Activated CD8-positive, alpha-beta memory T cell treated with anti-CD3 and anti-CD28 coated beads, Interleukin-2, amount 50 U/mL, for 24 hours (primary cell): ENCODE data around the gene FAM193A.
"Not testable (repeated sequence)": the region's sequence is repeated elsewhere in the genome, so short reads cannot be mapped to it uniquely, and the experiment has no call there.

Experiments
- DNase-seq: peaks from one replicate; pipeline ENCODE4 v3.0.0-alpha.2; 2020; ENCODE audit errors: extremely low read depth

The FAM193A gene, protein sequence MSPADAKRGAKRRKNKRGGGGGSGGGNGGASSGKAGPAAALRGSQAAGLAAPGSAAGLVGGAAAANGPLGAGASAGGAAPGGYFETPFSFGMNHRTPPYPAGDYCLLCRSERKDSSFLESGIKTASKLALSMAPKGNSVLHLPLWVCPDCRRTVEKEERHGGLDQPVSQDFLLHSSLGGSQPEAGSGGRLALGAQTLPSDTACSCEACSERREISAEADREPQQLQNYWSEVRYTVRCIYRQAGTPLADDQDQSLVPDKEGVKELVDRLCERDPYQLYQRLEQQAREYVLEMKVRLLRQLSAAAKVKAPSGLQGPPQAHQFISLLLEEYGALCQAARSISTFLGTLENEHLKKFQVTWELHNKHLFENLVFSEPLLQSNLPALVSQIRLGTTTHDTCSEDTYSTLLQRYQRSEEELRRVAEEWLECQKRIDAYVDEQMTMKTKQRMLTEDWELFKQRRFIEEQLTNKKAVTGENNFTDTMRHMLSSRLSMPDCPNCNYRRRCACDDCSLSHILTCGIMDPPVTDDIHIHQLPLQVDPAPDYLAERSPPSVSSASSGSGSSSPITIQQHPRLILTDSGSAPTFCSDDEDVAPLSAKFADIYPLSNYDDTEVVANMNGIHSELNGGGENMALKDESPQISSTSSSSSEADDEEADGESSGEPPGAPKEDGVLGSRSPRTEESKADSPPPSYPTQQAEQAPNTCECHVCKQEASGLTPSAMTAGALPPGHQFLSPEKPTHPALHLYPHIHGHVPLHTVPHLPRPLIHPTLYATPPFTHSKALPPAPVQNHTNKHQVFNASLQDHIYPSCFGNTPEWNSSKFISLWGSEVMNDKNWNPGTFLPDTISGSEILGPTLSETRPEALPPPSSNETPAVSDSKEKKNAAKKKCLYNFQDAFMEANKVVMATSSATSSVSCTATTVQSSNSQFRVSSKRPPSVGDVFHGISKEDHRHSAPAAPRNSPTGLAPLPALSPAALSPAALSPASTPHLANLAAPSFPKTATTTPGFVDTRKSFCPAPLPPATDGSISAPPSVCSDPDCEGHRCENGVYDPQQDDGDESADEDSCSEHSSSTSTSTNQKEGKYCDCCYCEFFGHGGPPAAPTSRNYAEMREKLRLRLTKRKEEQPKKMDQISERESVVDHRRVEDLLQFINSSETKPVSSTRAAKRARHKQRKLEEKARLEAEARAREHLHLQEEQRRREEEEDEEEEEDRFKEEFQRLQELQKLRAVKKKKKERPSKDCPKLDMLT (N-terminal part only)

DNA sequence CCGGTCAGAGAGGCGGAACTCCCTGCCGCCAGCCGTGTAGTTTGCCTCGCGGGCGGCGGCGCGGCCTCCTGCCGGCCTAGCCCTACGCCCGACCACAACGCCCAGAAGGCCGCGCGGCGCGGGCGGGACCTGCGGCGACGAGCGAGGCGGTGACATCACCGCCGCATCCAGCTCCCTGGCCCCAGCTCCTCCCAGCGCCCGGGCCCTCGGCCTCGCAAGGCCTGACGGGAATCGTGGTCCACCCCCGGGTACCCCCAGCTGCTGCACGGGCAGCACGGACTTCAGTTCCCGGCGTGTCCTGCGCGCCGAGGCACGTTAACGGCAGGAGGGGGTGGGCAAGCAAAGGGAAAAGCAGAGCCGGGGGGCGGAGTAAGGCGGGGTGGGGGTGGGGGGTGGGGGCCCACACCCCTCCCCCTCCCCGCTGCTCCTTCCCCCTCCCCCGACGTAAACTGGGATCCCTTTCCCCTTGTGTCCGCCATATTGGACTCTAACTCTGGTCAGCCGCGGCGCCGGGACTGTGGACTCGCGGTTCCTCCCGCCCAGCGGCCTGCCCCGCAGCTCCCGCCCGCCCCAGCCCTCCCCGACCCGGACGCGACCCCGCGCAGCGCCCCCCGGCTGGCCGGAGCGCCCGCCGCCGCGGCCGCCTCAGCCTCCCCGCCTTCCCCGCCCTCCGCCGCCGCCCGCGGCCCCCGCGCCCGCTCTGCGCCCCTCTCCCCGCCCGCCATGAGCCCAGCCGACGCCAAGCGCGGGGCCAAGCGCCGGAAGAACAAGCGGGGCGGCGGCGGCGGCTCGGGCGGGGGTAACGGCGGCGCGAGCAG, at the start of gene FAM193A:
FAM193A (plus strand) TSS at position 455 of the 818 bp plus-strand sequence; CDS start at position 724, 269 bp downstream.
- DNase-seq = peak; percentile 97

DNA sequence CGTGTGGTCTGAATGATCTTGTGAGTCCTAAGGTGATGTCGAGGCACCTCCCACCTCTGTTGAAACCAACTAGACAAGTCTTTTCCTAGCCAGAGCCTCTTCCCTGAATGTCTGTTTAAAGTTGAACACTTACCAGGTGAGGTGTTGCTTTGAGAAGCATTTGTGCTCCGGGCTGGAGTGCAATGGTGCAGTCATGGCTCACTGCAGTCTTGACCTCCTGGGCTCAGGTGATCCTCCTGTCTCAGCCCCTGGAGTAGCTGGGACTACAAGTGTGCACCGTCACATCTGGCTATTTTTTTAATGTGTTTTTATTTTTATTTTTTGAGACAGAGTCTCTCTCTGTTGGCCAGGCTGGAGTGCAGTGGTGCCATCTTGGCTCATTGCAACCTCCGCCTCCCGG, 49.5 kb upstream of the FAM193A start:
- DNase-seq = no peak

DNA sequence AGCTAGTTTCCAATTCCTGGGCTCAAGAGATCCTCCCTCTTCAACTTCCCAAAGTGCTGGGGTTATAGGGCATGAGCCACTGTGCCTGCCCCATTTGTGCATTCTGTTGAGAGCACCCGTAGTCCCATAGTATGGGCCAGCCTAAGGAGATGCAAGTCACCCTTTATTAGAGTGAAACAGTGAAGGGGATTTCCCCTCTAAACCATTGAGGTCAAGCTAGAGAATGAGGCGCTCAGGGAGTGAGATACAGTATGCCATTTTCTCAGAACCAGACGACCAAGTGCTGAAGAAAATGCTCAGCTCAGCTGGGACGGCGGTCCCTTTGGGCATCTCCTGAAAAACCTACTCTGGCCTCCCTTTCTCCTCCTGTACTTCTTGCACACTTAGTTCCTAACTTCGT, 48.8 kb upstream of the FAM193A start:
- DNase-seq = no peak

DNA sequence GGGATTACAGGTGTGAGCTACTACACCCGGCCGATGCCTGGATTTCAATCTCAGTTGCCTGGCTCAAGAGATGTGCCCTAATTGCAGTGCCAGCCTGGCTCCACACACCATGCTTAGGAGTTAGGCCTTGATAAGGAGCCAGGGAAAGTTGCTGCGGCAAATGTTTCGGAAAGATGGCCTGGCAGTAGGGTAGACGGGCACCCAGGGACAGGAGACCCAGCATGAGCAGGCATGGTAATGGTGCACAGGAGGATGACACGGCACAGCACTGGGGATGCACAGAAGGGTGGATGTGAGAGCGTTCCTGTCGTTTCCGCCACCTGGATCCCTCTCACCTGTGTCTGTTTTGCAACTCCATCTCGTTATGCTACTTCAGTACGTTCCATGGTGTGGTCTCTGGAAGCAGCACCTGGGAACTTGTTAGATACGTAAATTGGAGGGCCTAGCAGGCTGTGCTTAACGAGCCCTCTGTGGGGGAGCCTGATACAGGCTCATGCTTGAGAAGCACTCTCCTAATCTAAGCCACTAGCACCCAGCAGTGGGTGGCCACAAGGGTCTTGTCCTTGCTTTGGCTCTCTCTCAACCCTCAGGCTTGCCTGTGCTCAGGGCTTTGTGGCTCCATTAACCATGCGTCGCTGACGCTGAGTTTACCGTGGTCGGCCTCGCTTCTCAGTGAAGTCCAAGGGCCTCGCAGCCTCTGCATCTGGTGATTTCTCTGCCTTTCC, 47.2 kb upstream of the FAM193A start:
- no peak for DNase-seq

DNA sequence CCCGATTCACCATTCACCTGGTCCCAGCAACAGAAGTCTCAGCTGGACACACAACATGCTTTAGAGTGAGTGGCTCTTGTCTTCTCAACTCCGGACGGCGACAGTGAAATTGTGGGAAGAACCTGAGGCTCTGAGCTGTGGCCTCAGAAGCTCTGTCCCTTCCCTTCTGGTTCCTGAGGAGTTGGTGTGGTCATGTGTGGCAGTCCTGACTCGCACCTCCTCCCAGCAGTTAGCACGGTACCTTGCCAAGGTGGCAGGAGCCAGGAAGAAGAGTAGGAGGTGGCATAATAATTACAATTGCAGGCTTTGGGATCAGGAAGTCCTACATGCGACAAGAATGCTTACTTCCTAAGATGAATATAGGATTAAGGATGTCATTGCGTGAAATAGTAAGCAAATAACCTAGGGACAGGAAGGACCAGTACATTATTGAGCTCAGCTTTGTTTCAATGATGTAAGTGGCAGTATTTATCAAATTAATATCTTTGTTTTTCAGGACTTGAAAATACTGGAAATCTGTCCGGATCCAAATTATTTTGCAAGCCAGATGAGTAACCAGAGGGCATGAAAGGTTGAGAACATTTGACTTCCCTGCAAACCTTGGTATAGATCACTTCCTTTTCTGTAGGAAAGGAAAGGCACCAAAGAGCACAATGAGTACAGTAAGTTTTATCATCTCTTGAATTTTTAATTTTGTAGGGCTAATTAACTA, 46.5 kb upstream of the FAM193A start:
- DNase-seq = no peak

DNA sequence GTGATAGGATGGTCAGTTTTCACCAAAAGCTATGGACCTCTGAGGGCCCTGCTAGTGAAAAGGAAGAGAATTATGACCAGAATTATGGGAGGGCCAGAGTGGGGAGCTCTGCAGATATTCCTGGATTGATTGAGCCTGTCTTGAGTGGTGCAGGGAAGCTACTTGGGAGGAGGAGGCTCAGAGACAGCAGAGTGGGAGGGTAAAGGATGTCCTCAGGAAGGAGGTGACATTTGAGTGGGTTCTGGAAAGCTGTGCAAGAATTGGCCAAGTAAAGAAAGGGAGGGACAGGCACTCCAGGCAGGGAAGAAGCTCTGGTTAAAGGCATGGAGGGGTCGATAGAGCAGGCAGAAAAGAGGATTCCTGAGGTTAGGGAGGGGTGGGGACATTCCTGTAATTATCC, 43.5 kb upstream of the FAM193A start:
- DNase-seq = no peak

DNA sequence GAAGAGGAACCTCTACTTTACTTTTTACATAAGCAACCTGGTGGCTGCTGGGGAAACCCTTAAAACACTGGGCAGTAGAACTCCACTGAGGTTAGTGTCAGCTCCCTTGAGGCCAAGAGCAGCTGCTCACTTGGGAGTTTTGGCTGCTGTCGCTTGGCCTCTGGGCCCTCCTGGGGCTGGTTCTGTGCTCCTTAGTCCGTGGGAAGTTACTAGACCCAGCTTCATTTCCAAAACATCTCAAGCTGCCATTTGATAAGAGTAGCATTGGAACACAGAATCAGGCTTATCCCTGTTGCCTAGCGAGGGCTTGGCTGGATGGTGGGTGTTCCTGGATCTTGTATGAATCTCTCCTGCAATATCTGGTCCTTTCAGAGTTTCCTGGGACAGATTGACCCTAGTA, 41.5 kb upstream of the FAM193A start:
- no peak for DNase-seq

DNA sequence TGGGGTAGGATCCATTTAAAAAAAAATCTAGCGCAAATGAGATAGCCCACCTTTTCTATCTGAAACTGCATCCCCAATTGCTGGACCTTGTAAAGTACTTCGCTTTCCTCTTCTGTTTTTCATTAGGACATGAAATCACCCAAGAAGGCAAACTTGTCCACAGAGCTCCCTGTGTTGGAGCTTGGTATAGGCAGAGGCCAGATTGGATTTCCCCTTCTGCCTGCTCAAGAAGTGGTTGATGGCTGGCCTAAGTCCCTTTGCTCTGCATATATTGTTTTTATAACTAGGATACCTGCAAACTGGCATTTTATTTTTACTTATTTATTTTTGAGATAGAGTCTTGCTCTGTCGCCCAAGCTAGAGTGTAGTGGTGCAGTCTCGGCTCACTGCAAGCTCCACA, 39.1 kb upstream of the FAM193A start:
- no peak for DNase-seq

DNA sequence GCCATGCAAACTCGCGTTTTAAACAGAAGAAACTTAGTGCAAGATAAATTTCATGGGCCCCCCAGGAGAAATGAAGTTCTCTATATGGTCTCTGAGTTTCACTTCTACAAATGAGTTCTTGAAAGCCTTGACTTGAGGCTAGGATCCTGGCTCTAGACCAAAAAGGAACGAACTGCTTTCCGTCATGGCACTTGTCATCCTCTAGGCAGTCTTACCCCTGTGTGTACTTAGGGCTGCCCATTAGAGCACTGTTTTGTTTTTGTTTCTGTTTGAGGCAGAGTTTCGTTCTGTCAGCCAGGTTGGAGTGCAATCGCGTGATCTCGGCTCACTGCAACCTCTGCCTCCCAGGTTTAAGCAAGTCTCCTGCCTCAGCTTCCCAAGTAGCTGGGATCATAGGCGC, 38.5 kb upstream of the FAM193A start:
- no peak for DNase-seq

DNA sequence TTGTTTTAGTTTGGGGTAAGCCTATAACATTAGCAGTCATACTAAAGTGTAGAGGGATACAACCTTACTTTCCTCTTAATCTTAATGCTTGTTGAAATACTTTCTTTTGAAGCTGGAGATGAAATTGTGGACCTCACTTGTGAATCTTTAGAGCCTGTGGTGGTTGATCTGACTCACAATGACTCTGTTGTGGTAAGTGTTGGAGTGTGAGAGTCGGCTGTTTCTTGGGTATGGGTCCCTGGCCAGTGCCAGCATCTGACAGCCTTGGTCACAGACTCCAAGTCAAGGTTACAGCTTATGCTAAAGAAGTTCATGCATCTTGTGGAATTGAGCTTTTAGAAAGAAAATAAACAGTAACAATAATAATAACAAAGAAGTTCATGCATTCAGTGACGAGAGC, 35.9 kb upstream of the FAM193A start:
- no peak for DNase-seq

DNA sequence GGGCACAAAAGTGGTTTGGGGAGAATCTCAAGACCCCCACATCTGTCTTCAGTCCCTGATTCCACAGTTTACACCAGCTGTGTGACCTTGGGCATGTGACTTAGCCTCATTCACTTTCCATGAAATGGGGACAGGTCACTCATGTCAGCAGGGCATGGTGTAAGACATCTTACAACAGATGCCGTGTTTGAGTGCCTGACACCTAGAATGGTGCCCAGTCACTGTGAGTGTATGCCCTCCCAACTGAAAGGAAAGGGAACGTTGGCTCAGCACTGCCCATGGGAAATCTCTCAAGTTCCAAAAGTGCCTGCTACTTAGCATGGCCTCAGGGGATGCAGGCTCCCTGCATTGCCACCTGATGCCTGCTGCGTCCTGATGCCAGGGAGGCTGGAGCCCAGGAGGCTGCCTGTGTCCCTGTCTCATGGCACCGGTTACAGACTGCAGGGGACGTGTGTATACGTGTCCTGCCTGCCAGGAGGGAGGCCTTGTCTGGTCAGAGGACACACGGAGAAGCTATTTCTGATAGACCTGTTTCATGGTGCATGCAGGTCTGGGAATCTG, 35.3 kb upstream of the FAM193A start:
- DNase-seq = no peak

DNA sequence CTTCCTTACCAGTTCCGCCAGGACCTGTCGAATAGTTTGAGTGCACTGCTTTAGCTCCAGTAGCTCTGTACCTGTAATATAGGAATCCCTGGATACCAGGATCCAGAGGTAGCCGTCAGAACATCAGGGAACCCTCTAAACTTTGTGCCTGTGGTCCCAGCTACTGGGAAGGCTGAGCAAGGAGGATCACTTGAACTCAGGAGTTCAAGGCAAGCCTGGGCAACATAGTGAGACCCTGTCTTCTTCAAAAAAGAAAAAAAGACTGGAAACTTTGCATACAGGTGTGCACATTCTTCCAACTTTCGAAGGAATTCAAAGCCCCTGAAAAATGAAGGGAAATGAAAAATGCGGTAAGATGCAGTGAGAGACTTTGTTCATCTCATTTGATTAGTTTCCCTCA, 32.6 kb upstream of the FAM193A start:
- DNase-seq = no peak

DNA sequence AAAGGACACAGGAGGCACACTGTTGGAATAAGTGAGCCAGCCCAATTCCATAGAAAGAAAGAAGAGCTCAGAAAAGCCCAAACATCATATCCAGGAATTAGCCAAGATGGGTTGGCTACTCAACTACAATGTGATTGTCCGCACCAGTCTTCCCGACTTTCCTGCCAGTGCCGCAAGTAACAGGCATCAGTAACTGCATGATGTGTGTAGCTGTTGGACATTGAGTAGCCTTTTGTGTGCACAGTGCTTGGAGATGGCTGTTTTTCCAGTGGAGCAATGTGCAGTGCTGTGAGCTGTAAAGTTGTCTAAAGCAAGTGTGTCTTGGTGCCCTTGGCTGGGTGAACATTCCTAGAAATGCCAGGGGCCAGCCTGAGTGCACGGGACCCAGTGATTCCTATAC, 29.2 kb upstream of the FAM193A start:
- DNase-seq = no peak

DNA sequence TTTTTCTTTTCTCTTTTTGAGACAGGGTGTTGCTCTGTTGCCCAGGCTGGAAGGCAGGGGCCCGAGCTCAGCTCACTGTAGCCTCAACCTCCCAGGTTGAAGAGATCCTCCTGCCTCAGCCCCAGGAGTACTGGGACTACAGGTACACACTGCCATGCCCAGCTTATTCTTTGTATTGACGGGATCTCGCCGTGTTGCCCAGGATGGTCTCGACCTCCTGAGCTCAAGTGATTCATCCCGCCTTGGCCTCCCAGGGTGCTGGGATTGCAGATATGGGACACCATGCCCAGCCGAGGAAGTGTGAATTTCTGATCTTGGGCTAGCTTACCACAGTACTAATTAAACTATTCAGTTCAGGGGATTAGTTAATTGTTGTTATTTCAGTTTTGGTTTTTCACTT, 28.6 kb upstream of the FAM193A start:
- no peak for DNase-seq

DNA sequence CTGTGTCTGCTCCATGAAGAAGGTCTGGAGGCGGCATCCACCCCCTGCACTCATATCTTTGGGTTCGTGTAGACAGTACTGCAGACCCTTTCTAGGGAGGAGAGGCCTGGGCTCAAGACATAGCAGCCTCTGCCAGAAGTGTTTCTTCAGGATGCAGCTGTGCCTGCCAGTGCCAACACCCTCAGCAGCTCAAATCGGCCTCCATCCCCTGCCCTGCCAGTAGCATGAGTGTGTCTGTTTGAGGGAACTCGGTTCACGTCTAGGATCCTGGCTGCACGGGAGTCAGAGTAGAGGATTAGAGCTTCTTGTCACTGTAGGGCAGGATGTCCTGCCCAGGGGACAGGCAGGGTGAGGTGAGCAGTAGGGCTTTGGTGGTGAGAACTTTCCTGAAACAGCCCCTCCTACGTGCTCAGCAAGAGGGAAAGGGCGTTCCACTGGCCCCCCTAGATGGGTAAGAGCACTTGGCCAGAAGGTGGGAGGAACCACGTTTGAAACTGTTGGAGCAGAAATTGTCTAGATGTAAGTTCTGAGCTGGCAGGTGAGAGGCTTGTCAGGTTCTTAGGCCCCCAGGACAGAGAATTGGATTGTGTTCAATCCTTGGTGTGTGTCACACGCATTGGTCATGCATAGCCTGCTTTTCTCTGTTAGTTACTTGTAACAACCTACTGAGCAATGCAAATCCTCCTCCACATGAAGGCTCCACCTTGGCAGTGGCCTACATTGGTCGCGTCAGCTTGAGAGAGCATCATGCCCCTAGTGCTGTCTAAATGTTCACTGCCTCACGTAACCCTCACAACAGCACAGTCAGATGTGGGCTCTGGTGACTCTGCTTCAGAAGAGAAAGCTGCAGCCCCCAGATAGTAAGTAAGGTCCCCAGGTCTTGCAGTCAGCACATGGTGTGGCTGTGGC, 25.8 kb upstream of the FAM193A start:
- DNase-seq = no peak

DNA sequence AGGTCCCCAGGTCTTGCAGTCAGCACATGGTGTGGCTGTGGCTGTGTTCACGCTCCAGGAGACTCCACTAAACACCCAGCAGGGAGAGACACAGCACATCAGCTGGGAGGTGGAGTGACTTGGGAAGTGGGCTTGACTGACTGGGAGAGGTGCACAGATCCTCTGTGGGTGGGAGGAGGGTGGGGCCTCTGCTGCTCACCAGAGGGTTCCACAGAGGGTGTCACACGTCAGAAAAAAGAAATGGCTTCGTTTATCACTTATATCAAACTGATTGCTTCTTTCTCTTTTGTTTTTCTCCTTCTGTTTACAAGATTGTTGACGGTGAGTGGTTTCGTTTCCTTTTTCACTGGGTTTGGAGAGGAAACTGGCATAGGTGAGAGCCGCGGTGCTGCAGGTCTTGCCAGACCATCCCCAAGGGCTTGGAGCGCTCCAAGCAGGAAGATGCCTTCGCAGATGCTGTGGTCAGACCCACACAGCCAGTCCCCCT, 24.8 kb upstream of the FAM193A start:
- DNase-seq = no peak

DNA sequence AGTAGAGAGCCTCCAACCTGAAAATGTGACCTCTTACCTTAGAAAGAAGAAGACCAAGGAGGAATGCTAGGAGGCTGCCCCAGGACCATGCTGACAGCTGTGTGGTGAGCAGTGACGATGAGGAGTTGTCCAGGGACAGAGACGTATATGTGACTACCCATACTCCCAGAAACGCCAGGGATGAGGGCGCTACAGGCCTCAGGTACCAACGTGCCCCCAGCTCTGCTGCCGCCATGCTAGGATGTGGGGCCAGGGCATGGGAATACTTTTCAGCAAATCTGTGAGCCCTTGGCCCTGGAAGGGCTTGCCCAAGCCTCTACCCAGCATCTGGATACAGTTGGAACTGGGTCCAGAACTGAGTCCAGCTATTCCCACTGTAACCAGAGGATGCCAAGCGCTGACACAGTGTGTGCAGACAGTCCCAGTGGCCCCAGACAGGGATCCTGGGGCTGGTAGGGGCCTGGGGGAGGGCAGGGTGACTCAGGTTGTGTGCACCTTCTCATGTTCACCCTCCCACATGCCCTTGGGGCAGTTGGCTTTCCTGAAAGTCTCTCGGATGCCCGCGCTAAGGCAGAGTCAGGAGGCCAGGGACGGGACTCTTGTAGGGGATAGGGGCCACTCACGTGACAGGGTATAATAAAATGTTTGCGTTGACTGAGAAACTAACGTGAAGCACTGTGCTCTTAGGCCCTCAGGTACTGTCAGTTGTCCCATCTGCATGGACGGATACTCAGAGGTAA, 23.9 kb upstream of the FAM193A start:
- no peak for DNase-seq

DNA sequence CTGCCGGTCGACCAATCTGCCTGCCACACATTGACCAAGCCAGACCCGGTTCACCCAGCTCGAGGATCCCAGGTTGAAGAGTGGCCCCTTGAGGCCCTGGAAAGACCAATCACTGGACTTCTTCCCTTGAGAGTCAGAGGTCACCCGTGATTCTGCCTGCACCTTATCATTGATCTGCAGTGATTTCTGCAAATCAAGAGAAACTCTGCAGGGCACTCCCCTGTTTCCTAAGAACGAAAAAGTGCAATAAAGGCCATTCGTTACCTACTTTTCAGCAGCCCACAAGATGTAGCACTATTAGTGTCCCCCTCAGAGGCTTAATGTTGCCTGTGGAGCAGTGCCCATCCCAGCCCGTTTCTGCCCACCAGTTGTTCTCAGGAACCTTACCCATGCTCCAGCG, 22.3 kb upstream of the FAM193A start:
- not testable (repeated sequence) for DNase-seq
